IPS DF 4.7 (cell line): ENCODE data around the gene IL17RD.

ENCODE experiments used
- DNase-seq: peaks from one replicate; pipeline ENCODE4 v3.0.0-alpha.2; 2013; ENCODE audit warnings: low spot score; ENCODE audit errors: extremely low read depth

IL17RD gene

GRCh38 chr3:57164657-57165573, at the start of gene IL17RD:
TSS of gene IL17RD (minus strand) at chr3:57165353. CDS start at chr3:57165286, 67 bp downstream.
- DNase-seq, result no peak

- DNase-seq, result no peak
These were observed 41.3 kb upstream of the IL17RD start for GRCh38 chr3:57206423-57206822.

GRCh38 chr3:57199895-57200297, 34.7 kb upstream of the IL17RD start, which contains the start of gene HESX1:
TSS of gene HESX1 (minus strand) at chr3:57199978. CDS start at chr3:57199918, 60 bp downstream.
- peak; percentile 82 for DNase-seq

- no peak for DNase-seq
These were observed 29.5 kb upstream of the IL17RD start for GRCh38 chr3:57194641-57195040.

GRCh38 chr3:57192028-57192427, 26.9 kb upstream of the IL17RD start:
- DNase-seq, result no peak

GRCh38 chr3:57184526-57184925, 19.4 kb upstream of the IL17RD start:
- DNase-seq, result no peak

GRCh38 chr3:57179580-57180410, 14.6 kb upstream of the IL17RD start:
- DNase-seq, result no peak

GRCh38 chr3:57176045-57176444, 10.9 kb upstream of the IL17RD start:
- no peak for DNase-seq

- no peak for DNase-seq
These were observed 8.5 kb upstream of the IL17RD start for GRCh38 chr3:57173687-57174086.

GRCh38 chr3:57170946-57171345, 5.8 kb upstream of the IL17RD start:
- DNase-seq, result no peak

GRCh38 chr3:57169872-57170623, 4.9 kb upstream of the IL17RD start:
- DNase-seq, result no peak

GRCh38 chr3:57169108-57169507, 4.0 kb upstream of the IL17RD start:
- DNase-seq, result no peak

- DNase-seq, result no peak
These were observed 3.0 kb upstream of the IL17RD start for GRCh38 chr3:57168151-57168550.

GRCh38 chr3:57166660-57167059, 1.5 kb upstream of the IL17RD start:
- no peak for DNase-seq

GRCh38 chr3:57165641-57166040, 488 bp upstream of the IL17RD start:
- DNase-seq, result no peak

GRCh38 chr3:57164217-57164656, 916 bp downstream of the IL17RD start:
- DNase-seq, result no peak

- DNase-seq, result no peak
These were observed 1.4 kb downstream of the IL17RD start for GRCh38 chr3:57163751-57164150.

GRCh38 chr3:57161915-57162314, 3.2 kb downstream of the IL17RD start:
- no peak for DNase-seq

- DNase-seq, result no peak
These were observed 4.2 kb downstream of the IL17RD start for GRCh38 chr3:57160765-57161538.

GRCh38 chr3:57160076-57160764, 4.9 kb downstream of the IL17RD start:
- no peak for DNase-seq
